ENCODE measurements around the gene IGF2. TPM values are rescaled to one million over a fixed set of nuclear protein-coding genes. Genes with fewer than 3 reads are reported as not detected.

Gene IGF2
- total and polyA plus RNA-seq, 2 donors (not counting 3 experiments of a cell fraction or from before 2014, with no cell fraction given): 5.7 to 21.0 TPM

DNA sequence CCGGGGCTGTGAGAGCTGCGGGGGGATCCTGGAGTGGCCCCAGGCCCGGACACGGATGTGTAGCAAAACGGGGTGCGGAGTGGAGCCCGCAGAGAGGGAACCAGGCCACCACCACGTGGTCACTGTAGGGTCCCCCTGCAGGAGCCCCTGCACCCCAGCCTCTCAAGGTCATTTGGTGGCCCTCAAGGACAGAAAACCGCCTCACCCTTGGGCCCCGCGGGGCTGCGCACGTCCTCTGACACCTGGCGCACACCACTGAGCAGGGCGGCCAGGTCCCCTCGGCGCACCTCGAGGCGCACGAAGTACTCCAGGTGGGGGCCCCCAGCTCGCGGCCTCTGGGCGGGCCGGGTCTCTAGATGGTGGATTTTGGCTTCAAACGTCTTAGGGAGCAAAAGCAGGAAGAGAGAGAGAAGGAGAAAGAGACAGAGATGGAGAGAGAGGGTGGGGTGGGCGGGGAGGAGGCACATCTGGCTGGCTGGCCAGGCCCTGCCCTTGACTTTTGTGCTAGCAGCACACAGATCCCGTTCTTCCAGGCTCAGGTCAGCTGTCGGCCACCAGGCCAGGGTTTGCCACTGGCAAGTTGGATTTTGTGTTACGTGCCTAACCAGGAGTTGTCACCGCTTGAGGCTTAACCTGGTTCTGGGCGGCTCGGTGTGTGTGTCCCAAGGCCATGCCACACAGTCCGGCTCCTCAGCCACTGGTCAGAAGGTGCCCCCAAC lies 29.3 kb upstream of the IGF2 start:
- no TSS peak for BruUV-seq (replicated peaks)
- Histone ChIP-seq H3K9me3 (replicated peaks; ENCODE audit: control insufficient read depth, insufficient read depth, low read length) (no peaks in the 10 kb centered on the region), H3K36me3 (ENCODE audit: control insufficient read depth in 2 of 2, extremely low read depth in 1 of 2, insufficient read depth in 2 of 2, low read length in 2 of 2) (no peaks in the 10 kb centered on the region), H3K27ac (ENCODE audit: insufficient read depth, low read depth, low read length) (no peak overlapping the region), H3K4me3 (replicated peaks in 1 of 3; ENCODE audit: insufficient read depth in 1 of 3, low read depth in 1 of 3, low read length in 3 of 3) (no peak overlapping the region), H3K4me2 (ENCODE audit: insufficient read depth, low read length) (no peak overlapping the region), H3K9ac (replicated peaks; ENCODE audit: extremely low read depth, insufficient read depth, low read length) (no peak overlapping the region), H3K27me3 (ENCODE audit: control insufficient read depth in 2 of 2, insufficient read depth in 2 of 2, low read length in 2 of 2) (no peaks in the 10 kb centered on the region), H4K20me1 (replicated peaks; ENCODE audit: control insufficient read depth, extremely low read depth, insufficient read depth, low read length) (no peaks in the 10 kb centered on the region), H2AFZ (ENCODE audit: low read depth, low read length) (no peak overlapping the region), H3K9me1 (replicated peaks; ENCODE audit: control insufficient read depth, extremely low read depth, insufficient read depth, low read length) (no peaks in the 10 kb centered on the region), H3K4me1 (ENCODE audit: control insufficient read depth, extremely low read depth, insufficient read depth, low read length) (no peaks in the 10 kb centered on the region), H3K79me2 (ENCODE audit: control insufficient read depth, insufficient read depth, low read length) (no peaks in the 10 kb centered on the region)
- POLR2A ChIA-PET: no interaction called here
- TF ChIP-seq EZH2 (IDR thresholded peaks at IDR 0.05; ENCODE audit: borderline replicate concordance, low read depth, low read length, severe bottlenecking): no peak
- no peak for TF ChIP-seq MYC (IDR thresholded peaks at IDR 0.05; ENCODE audit: low read depth, low read length)
- DNase-seq (ENCODE audit: low read depth, low spot score): no peak
- no peak for FAIRE-seq
- dilution Hi-C loops (cut with MboI; ENCODE audit: extremely low pct_ligation_motif_present, low sequenced_read_pairs): no loop called here
- CTCF ChIA-PET: interaction anchor here (1.0 to 2.3 kb wide), 2 partner anchors 12 to 252 kb away, joined by 4 to 9 read pairs; no protein-coding TSS in a partner anchor
- intact Hi-C loops (cut with micrococcal nuclease): no loop called here

DNA sequence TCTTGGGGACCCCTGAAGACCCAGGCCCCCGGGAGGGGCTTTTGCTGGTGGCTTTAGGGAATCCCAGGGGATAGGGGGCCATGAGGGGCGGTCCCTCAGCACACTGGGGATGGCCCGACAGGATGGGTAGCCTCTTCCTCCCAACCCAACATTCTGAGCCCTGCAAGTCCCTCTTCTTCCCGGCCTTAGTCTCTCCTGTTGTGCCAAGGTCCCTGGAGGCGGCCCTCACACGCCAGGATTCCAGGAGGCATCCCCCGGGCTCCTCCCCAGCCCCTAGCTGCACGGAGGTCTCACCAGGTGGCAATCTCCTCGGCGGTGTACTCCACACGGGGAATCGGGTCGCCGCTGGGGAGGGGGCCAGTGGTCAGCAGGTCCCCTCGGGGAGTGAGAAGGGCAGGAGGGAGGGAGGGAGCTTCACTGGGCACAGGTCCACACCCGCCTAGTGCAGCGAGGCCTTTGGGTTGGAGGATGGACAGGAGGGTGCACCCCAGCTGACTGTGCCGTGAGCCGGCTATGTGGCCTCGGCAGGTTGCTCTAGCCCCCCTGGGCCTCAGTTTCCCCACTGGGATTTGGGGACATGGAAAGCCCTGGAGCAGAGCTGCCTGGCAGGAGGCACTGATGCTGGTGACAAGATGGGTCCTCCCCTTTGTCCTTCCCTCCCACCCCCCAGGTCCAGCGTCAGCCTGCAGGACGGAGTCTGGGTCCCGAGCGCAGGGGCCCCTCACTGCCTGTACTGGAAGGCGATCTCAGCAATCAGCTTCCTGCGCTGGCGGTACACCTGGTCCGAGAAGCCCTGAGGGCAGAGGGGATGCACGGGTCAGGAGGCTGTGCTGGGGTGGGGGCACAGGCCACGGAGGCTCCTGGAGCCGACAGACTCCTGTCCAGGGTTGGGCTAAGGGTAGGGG lies 28.2 kb upstream of the IGF2 start:
- TF ChIP-seq, protein P1, sequence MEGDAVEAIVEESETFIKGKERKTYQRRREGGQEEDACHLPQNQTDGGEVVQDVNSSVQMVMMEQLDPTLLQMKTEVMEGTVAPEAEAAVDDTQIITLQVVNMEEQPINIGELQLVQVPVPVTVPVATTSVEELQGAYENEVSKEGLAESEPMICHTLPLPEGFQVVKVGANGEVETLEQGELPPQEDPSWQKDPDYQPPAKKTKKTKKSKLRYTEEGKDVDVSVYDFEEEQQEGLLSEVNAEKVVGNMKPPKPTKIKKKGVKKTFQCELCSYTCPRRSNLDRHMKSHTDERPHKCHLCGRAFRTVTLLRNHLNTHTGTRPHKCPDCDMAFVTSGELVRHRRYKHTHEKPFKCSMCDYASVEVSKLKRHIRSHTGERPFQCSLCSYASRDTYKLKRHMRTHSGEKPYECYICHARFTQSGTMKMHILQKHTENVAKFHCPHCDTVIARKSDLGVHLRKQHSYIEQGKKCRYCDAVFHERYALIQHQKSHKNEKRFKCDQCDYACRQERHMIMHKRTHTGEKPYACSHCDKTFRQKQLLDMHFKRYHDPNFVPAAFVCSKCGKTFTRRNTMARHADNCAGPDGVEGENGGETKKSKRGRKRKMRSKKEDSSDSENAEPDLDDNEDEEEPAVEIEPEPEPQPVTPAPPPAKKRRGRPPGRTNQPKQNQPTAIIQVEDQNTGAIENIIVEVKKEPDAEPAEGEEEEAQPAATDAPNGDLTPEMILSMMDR (IDR thresholded peaks at IDR 0.05; ENCODE audit: extremely low read depth in 1 of 2, insufficient read depth in 1 of 2, low read depth in 1 of 2, low read length in 2 of 2): no peak
- TF ChIP-seq POLR2AphosphoS5 (IDR thresholded peaks at IDR 0.05; ENCODE audit: insufficient read depth, low read depth, low read length) (no peak), POLR2A (IDR thresholded peaks at IDR 0.05; ENCODE audit: low read depth, low read length) (no peak), FOS (IDR thresholded peaks at IDR 0.05; ENCODE audit: borderline replicate concordance, insufficient read depth, low read length) (no peak), JUN (IDR thresholded peaks at IDR 0.05; ENCODE audit: borderline replicate concordance, insufficient read depth, insufficient read length, low read depth) (no peak), EZH2 (IDR thresholded peaks at IDR 0.05; ENCODE audit: borderline replicate concordance, low read depth, low read length, severe bottlenecking) (no peak), GATA2 (IDR thresholded peaks at IDR 0.05; ENCODE audit: insufficient read depth, insufficient read length, low read depth, low read length) (no peak), MYC (IDR thresholded peaks at IDR 0.05; ENCODE audit: low read depth, low read length) (no peak)
- TF ChIP-seq, protein P2, sequence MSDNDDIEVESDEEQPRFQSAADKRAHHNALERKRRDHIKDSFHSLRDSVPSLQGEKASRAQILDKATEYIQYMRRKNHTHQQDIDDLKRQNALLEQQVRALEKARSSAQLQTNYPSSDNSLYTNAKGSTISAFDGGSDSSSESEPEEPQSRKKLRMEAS (IDR thresholded peaks at IDR 0.05; ENCODE audit: insufficient read depth, insufficient read length): no peak
- POLR2A ChIA-PET: no interaction called here
- no peaks in the 10 kb centered on the region for H3K9me1 ChIP-seq (replicated peaks; ENCODE audit: control insufficient read depth, extremely low read depth, insufficient read depth, low read length)
- CTCF ChIA-PET: interaction anchor here (1.2 to 2.3 kb wide), 2 partner anchors 11 to 253 kb away, joined by 5 to 9 read pairs; no protein-coding TSS in a partner anchor
- dilution Hi-C loops (cut with MboI; ENCODE audit: extremely low pct_ligation_motif_present, low sequenced_read_pairs): no loop called here
- FAIRE-seq (no peak), DNase-seq (ENCODE audit: low read depth, low spot score) (no peak)
- no peaks in the 10 kb centered on the region for H3K9me3 ChIP-seq (replicated peaks; ENCODE audit: control insufficient read depth, insufficient read depth, low read length)
- no peaks in the 10 kb centered on the region for H4K20me1 ChIP-seq (replicated peaks; ENCODE audit: control insufficient read depth, extremely low read depth, insufficient read depth, low read length)
- no peak overlapping the region for H2AFZ ChIP-seq (ENCODE audit: low read depth, low read length)
- H3K27ac ChIP-seq (ENCODE audit: insufficient read depth, low read depth, low read length): no peak overlapping the region
- no peaks in the 10 kb centered on the region for H3K27me3 ChIP-seq (ENCODE audit: control insufficient read depth in 2 of 2, insufficient read depth in 2 of 2, low read length in 2 of 2)
- H3K36me3 ChIP-seq (ENCODE audit: control insufficient read depth in 2 of 2, extremely low read depth in 1 of 2, insufficient read depth in 2 of 2, low read length in 2 of 2): no peaks in the 10 kb centered on the region
- intact Hi-C loops (cut with micrococcal nuclease): no loop called here
- H3K4me2 ChIP-seq (ENCODE audit: insufficient read depth, low read length): no peak overlapping the region
- H3K4me3 ChIP-seq (replicated peaks in 1 of 3; ENCODE audit: insufficient read depth in 1 of 3, low read depth in 1 of 3, low read length in 3 of 3): no peak overlapping the region
- H3K79me2 ChIP-seq (ENCODE audit: control insufficient read depth, insufficient read depth, low read length): no peaks in the 10 kb centered on the region
- H3K9ac ChIP-seq (replicated peaks; ENCODE audit: extremely low read depth, insufficient read depth, low read length): no peak overlapping the region
- BruUV-seq (replicated peaks): no TSS peak
- H3K4me1 ChIP-seq (ENCODE audit: control insufficient read depth, extremely low read depth, insufficient read depth, low read length): no peaks in the 10 kb centered on the region
